ENCODE measurements around the gene LTF.

DNA sequence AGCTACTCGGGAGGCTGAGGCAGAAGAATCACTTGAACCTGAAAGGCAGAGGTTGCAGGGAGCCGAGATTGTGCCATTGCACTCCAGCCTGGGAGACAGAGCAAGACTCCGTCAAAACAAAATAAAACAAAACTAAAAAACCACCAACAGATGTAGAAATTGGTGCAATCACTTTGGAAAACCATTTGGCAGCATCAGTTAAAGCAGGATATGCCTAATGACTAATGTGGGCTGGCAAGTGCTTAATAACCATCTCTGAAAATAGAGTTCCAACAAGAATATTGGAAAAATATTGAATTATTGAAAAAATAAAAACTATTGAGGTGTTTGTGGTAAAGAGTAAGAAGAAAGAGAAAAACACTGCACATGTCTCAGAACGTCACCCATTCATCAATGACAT is 16.9 kb upstream of the LTF start:
- TF ChIP-seq CTCF (IDR thresholded peaks at IDR 0.05; ENCODE audit: poor library complexity, severe bottlenecking) (no peak), REST (IDR thresholded peaks at IDR 0.05; ENCODE audit: borderline replicate concordance) (no peak)
